NCI-H2029 treated with DMSO at 0.1 percent for 48 hours (cell line): ENCODE data around the gene LMAN1.

Experiments
- DNase-seq: peaks from one replicate; lab custom pipeline; 2025; lab: John Stamatoyannopoulos, UW

The LMAN1 gene

GRCh38 chr18:59358712-59359575 lies at the start of gene LMAN1:
LMAN1 (minus strand) TSS chr18:59359265; CDS start chr18:59359244, 21 bp downstream.
- DNase-seq = peak; percentile 89

DNA sequence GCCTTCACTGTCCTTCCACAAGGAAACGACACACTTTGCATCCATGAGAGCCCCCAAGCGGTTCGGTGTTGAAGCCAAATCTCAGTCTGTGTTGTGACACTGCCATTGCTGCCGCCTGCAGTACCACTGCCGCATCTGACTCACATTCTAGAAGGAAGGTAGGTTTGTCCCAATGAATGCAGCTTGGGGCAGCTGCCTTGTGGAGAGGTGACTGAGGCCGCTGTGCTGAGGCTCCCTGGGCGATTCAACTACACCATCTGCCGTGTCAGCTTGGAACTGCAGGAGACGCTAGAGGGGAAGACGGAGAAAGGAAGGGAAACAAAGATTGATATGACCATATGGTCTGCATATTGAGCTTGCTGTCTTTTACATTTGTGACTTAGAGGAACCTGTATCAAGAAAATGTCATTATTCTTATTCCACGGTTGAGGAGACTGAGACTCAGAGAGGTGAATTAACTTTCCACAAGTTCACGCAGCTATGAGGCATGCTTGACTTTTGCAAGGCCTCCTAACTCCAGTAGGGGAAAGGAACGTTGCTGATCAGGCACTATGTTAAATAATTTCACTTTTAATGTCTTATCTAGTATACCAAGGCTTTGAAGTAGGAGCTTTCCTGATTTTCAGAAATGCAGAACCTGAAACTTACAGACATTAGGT lies 43.5 kb upstream of the LMAN1 start:
- DNase-seq = peak; percentile 76

DNA sequence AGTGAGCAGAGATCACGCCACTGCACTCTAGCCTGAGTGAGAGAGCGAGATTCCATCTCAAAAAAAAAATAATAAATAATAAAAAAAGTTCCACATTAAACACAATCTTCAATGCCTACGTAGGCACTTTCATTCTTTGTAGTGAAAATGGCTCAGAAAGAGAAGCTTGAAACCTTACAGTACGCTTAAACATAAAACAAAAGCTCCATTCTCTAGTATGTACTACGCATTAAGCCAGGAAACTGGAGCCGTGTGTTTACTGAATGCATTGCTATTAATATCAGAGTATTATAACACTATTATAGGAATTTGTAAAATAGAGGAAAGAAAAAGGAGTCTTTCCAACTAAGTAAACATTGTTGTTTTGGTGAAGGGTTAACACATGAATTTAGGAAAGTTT lies 41.3 kb upstream of the LMAN1 start:
- no peak for DNase-seq

DNA sequence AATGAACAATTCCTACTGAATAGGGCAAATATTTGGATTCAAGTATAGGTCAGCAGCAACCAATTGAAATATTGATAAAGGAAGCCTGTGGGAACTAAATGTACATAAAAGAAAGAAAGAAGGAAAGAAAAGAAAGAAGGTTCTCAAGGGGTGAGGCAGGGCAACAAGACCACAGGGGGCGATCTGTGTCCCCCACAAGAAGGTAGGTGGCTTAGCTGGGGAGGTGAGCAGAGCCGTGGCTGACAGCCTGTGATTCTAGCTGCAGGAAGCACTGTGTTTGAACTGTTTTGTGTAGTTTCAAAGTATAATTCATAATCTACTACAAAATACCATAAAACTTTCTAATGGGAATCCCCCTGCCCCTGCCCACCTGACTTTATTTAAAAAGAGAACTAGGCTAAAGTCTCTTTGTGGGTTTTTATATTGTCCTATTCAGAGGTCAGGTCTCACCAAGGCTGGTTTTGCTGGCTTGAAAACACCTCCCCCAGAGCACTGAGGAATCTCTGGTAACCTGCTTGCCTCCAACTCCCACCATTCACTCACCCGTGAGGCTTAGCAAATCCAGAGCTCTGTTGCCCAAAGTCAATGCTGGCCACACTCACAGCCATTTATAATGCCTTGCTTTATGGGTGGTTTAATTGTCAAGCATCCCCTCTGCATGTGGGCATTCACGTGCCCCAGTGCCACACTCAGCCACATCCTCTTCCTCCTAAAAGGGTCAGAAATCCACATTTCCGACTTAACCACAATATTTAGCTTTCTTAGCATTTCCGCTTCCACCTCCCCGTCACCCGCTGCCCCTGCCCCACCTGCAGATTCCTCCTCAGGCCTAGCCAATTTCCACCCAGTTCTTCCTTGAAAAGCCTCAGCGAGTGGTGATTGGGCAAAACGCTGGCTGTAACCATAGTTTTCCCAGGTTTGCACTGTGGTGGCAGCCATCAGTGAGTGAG lies 36.4 kb upstream of the LMAN1 start:
- DNase-seq = no peak

- DNase-seq = peak; percentile 8
These were observed 34.3 kb upstream of the LMAN1 start for GRCh38 chr18:59393381-59393780.

DNA sequence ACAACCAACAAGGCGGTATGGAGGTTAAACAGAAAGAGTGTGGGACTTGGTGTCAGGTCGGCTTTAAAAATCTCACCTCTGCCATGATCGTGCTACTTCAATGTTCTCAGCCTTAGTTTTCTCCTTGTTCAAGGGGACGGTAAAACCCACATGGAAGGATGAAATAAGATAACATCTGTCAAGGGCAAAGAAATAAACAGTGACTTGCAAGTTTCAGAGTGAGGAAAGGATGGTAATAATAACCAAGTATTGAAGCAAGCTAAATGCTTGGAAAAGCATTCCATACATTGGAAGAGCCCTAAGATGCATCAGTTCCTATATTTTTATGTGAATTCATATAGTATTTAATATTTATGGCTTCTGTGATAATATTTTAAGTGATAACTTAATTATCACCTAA lies 29.8 kb upstream of the LMAN1 start:
- no peak for DNase-seq

- DNase-seq = peak; percentile 25
These were observed 28.9 kb upstream of the LMAN1 start for GRCh38 chr18:59387687-59388565.

DNA sequence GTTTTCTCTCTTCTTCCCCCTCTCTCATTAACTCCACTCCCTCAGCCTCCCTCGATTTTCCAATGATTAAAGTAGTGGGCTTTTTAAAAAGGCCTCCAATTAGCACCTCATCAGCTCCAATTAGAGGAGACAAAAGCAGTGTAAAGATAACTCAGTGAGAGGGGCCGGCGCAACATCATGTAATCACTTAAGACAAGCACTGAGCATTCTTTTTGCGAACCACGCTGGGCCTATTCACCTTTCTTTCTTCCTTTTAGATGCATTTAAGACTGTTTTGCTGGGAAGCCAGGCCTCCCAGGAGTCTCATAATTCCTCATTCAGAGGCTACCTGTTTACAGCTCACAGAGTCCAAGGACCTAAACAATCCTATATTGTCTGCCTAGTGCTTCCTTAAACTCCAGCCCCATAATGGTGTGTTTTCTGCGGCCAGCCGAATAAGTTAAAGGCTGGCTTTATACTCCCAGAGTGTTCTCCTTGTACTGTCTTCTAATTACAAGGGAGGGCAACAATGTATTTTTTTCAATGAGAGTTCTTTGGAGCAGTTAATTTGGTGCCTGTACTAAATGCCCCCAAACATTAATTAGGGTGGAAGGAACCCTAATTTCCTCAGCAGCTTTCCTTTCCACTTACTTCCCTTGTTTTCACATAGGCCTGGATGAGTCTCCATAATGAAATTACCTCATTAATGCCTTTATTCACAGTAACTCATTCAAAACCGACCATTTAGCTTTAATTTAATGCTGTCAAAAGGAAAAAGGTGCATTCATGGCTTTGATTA lies 28.0 kb upstream of the LMAN1 start:
- no peak for DNase-seq

- DNase-seq = no peak
These were observed 26.1 kb upstream of the LMAN1 start for GRCh38 chr18:59385191-59385590.

GRCh38 chr18:59383851-59384250 lies 24.8 kb upstream of the LMAN1 start:
- no peak for DNase-seq

GRCh38 chr18:59382383-59382782 lies 23.3 kb upstream of the LMAN1 start:
- no peak for DNase-seq

GRCh38 chr18:59381949-59382348 lies 22.9 kb upstream of the LMAN1 start:
- no peak for DNase-seq

GRCh38 chr18:59380706-59381105 lies 21.6 kb upstream of the LMAN1 start:
- DNase-seq = no peak

GRCh38 chr18:59379772-59380522 lies 20.9 kb upstream of the LMAN1 start:
- DNase-seq = no peak

DNA sequence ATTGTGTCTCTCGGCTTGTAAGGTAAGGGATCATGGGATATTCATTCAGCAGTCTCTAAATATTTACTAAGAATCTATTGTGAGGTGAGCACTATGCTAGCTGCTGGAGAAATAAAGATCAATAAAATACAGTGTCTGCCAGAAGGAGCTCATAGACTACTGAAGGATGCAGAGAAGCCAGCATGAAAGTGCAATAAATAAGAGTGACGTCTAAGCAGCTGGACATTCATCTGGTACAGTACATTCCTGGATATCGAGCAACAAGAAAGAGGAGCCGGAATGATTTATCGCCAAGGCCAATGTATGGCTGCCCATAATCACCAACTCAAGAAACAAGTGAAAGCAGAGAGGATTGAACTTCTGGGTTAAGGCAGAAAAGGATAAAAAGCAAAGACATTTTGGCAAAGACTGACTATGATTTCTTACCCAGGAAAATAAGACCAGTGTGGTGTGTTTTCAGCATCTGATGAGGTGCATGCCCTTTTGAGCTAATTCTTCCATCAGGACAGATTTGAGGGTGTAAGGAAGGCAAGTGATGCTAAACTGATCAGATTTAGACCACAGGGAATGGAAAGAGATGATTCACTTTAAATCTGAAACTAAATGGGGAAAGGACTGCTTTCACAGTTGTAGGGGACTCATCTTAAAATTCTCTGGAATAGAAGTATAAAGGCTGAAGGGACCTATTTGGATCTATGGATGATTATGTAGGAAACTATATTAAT lies 18.7 kb upstream of the LMAN1 start:
- no peak for DNase-seq

GRCh38 chr18:59376351-59376935 lies 17.4 kb upstream of the LMAN1 start:
- DNase-seq = no peak

DNA sequence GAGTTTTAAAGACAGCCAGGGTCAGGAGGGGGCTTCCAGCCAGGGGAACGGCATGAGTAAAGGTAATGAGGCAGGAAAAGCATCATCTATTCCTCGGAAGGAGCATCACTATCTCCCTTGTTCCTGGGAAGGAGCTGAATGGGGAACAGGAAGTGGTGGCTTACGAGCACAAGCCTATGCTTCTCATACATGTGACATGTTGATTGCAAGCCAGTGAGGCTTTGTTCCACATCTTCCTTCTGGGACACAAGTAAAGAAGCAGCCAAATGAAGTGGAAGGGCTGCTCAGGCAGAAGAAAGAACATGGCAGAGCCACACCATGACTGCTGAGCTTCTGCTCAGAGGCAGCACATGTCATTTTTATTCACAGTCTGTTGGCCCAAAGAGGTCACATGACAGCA lies 15.1 kb upstream of the LMAN1 start:
- DNase-seq = no peak

DNA sequence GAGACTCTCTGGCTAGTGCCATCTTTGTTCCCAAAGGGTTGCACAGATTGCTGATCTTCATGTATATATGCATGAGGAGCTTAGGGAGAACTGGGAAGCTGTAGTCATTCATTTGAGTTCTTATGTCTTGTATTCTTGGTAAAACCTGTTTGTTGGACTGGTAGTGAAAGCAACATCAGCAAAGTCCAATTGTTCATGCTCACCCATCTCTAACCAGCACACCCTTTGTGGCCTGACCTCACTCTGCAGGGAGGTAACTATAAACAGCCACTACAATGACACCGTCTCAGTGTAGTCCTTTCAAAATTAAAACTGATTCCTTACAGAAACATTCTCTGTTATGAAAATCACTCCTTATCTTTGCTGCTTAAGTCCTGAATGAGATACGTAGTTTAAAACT lies 13.9 kb upstream of the LMAN1 start:
- DNase-seq = no peak

DNA sequence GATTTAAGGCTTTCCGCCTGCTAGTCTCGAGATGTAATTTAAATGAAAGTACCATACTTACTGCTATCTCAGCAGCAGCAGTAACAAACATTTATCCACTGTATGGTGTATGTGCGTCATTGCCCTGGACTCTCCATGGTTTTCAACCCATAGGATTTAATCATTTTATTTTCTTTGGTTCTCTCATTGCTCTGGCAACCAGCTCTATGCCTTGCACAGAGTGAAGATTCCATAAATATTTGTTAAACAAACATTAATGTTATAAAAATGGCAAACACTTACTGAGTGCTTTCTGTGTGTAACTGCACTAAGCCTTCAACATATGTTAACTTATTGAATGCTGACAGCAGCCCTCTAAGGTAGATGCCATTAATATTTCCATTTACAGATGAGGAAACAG lies 1.3 kb upstream of the LMAN1 start:
- DNase-seq = no peak
